ENCODE data around the gene RPP25L.

DNA sequence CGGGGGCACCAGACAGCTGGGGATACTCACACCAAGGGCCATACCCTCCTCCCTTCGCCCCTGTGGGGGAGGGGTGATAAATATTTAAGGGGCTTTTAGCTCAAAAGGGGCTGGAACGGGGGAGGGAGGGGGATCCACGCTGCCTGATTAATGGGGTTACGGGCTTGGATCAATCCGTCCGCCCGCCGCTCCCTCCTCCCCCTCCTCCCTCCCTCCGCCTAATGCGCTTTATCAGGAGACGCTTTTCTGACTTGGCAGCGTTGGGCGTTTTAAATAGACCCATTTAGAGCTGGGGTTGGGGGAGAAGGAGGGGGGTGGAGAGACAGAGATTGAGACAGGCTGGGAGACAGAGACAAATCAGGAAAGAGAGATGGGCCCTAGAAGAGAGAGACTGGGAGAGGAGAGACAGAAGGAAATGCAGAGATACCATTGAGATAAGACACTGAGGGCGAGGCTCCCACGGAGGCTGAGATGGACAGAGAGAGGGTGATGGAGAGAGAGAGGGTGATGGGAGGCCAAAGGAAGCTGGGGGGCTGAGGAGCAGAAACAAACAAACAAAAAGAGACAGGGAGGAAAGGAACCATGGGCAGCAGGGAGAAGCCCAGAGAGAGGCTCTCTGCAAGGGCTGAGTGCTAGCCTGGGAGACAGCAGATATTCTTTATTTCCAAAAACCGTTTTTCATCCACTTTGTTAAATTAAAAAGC lies 32.6 kb downstream of the RPP25L start:
- TF ChIP-seq POLR2AphosphoS5 (IDR thresholded peaks at IDR 0.05; ENCODE audit: low read depth) (no peak), CTCF (IDR thresholded peaks at IDR 0.05; ENCODE audit: insufficient read depth, low read length) (no peak), GABPA (IDR thresholded peaks at IDR 0.05; ENCODE audit: low read depth) (no peak)
- TF ChIP-seq, protein P1, sequence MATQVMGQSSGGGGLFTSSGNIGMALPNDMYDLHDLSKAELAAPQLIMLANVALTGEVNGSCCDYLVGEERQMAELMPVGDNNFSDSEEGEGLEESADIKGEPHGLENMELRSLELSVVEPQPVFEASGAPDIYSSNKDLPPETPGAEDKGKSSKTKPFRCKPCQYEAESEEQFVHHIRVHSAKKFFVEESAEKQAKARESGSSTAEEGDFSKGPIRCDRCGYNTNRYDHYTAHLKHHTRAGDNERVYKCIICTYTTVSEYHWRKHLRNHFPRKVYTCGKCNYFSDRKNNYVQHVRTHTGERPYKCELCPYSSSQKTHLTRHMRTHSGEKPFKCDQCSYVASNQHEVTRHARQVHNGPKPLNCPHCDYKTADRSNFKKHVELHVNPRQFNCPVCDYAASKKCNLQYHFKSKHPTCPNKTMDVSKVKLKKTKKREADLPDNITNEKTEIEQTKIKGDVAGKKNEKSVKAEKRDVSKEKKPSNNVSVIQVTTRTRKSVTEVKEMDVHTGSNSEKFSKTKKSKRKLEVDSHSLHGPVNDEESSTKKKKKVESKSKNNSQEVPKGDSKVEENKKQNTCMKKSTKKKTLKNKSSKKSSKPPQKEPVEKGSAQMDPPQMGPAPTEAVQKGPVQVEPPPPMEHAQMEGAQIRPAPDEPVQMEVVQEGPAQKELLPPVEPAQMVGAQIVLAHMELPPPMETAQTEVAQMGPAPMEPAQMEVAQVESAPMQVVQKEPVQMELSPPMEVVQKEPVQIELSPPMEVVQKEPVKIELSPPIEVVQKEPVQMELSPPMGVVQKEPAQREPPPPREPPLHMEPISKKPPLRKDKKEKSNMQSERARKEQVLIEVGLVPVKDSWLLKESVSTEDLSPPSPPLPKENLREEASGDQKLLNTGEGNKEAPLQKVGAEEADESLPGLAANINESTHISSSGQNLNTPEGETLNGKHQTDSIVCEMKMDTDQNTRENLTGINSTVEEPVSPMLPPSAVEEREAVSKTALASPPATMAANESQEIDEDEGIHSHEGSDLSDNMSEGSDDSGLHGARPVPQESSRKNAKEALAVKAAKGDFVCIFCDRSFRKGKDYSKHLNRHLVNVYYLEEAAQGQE (IDR thresholded peaks at IDR 0.05; ENCODE audit: insufficient replicate concordance, low read depth), result no peak
